ENCODE data around the gene C2orf76.

The C2orf76 gene

DNA sequence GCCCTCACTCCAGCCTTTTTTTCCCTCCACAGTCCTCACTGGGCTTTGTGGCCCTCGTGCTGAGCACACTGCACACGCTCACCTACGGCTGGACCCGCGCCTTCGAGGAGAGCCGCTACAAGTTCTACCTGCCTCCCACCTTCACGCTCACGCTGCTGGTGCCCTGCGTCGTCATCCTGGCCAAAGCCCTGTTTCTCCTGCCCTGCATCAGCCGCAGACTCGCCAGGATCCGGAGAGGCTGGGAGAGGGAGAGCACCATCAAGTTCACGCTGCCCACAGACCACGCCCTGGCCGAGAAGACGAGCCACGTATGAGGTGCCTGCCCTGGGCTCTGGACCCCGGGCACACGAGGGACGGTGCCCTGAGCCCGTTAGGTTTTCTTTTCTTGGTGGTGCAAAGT, 103.6 kb downstream of the C2orf76 start:
- DNase-seq, result no peak

DNA sequence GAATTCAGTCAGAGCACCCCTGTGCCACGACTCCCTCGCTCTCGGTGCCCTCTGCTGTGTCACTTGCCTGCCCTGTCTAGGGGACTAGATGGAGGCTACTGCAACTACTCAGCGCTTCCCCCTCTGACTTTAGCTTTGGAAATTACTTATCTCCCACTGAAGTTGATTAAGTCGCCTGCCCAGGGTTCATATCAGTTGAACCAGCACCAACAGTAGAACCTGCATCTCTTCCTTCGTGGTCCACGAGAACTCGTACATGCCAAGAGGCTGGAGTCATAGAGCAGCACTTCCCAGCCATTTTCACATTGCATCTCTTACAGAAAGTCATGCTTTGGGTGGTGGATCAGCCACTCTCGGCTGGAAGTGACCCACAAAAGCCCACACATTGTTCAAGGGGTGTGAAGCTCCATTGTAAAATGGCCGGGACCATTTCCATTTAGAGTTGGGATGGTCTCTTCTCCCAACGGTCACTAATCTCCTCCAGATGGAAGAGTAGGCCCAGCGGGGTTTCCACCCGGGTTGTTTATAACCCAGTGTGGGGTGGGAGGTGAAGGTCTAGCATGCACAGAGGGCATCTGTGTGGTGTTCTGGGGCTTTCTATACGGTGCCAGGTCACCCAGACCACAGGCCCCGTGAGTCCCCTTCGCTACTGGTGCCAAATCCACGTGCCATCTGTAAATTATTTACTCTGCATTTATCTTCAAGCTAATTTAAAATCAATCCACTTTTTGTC, 105.0 kb downstream of the C2orf76 start:
- DNase-seq, result no peak

- no peak for DNase-seq
Observed at GRCh38 chr2:119260646-119261492, 105.8 kb downstream of the C2orf76 start.

DNA sequence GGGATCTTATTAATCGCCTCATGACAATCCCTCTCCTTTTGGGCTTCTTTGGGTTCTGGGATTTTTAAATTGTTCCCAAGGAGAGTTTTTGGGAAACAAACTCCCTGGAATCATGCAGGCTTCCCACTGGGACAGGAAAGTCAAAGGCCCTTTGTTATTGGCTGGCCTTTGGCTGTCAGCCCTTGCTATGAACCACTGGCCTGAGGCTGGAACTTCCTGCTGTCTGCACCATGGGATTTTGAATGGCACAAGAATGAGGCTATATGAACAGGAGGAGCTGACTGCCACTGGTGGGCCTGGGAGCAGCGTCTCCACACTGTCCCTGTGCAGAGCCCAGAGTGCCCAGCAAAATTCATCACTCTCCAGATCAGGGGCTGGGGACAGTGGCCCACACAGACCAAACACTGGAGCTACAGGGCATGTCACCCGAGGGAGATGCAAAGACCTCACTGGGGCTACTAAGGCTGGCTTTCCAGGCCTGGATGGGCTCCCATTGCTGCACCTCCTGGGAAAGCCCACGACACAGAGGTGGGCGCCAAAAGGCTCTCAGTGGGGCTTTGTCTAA, 107.3 kb downstream of the C2orf76 start:
- DNase-seq, result no peak

- no peak for DNase-seq
Observed at GRCh38 chr2:119257198-119257597, 109.4 kb downstream of the C2orf76 start.

- DNase-seq, result no peak
Observed at GRCh38 chr2:119256582-119256921, 110.1 kb downstream of the C2orf76 start.

GRCh38 chr2:119255760-119256581, 110.7 kb downstream of the C2orf76 start:
- peak in 1 of 4 experiments; percentile 24 for DNase-seq

GRCh38 chr2:119254601-119255080, 112.0 kb downstream of the C2orf76 start:
- DNase-seq, result no peak

DNA sequence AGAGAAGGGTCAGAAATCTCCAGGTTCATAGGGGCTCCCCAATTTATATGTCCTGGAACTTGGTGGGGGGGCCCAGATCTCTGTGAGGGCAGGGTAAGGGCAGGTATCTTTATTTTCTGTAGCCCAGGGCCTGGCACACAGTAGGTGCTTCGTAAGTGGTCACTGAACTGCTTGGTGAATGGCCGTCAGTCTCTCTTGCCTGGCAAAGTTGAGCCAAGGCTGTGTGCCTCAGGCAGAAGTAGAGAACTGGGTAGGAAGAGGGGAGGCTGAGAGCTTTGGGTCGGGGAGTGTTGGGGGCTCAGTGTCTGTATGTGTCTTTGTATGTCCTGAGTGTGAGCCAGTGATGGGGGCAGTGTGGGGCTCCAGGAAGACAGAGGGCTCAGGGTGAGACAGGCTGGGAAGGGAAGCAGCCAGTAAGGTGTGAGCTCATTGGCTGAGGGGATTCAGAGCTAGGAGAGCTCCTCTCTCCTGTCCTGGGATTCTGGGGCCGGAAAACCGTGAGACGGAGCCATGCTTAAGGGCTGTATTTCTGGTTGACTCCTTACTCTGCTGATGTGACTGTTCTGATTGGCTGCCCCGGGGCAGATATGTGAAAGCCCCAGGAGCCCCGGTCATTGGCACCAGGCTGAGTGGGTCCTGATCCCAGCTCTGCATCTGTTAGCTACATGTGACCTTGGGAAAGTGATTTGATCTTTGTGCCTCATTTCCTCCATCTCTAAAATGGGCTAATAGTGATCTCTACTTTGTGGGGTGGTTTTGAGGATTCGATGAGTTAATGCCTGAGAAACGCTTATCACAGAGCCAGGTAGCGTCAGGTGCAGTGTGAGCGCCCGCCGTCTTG, 112.7 kb downstream of the C2orf76 start:
- no peak for DNase-seq

DNA sequence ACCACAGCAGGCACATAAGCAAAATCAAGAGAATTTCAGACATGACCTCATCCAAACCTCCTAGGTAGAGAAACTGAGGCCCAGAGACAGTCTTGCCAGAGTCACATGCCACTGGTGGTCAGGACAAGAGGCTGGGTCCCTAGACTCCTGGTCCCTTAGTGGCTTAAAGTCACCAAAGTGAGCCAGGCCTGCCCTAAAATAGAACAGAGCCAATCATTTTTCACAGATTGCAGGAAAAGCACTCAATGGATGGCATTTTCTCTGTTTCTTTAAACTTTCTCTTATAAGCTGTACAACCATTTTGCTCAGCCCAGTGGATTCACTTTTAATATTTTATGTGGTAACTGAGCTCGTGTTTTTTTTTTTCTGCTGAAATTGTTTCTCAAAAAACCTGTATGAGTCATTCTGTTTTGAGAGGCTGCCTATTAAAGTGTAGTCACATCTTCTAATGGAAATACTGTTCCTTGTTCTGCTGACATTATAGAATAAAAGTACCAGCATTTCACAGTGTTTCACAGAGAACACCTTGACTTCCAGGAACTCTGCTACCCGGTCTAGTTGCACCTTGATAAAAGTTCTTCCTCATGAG, 113.4 kb downstream of the C2orf76 start:
- DNase-seq, result peak in 1 of 4 experiments; percentile 8

Data from suppressor macrophage (primary cell).